Activated T-helper 1 cell treated with anti-CD3 and anti-CD28 coated beads, Interleukin-12 subunit alpha, Interleukin-12 subunit beta, Interleukin-2, Interleukin-4 antibody, amounts not matched to agents 30 ng/mL and 10 ng/mL and 1 ng/mL, durations not matched to agents 14 hours and 24 hours and 36 hours (primary cell): Measurements from ENCODE around the gene TBL1X. TPM values are rescaled to one million over a fixed set of nuclear protein-coding genes. Genes with fewer than 3 reads are reported as not detected.

Experiments used
- DNase-seq: peaks from one replicate; pipeline ENCODE4 v3.0.0; 2021; ENCODE audit warnings: low spot score
- H3K27ac Mint-ChIP-seq: one replicate; pipeline ENCODE4 v1.8.0; 2021; ENCODE audit warnings: mild to moderate bottlenecking, mixed read lengths
- H3K27me3 Mint-ChIP-seq: one replicate; pipeline ENCODE4 v1.8.0; 2022; ENCODE audit warnings: mild to moderate bottlenecking, moderate library complexity, mixed read lengths; ENCODE audit not compliant: insufficient read depth
- H3K36me3 Mint-ChIP-seq: one replicate; pipeline ENCODE4 v1.8.0; 2021; ENCODE audit warnings: low read depth, mixed read lengths
- H3K4me1 Mint-ChIP-seq: one replicate; pipeline ENCODE4 v1.8.0; 2021; ENCODE audit warnings: low read depth, mixed read lengths
- H3K4me3 Mint-ChIP-seq: one replicate; pipeline ENCODE4 v1.8.0; 2021; ENCODE audit warnings: mild to moderate bottlenecking, moderate library complexity, mixed read lengths
- H3K9me3 Mint-ChIP-seq: one replicate; pipeline ENCODE4 v1.8.0; 2021; ENCODE audit warnings: mixed read lengths
- intact Hi-C: fragments of 100-400 bp; cut with micrococcal nuclease; formaldehyde crosslinking; loops from one replicate; pipeline ENCODE4 v1.15.1; 2024
- total RNA-seq: library from RNA; stranded (reverse); gene quantifications from 2 replicates; pipeline ENCODE4 v1.2.3, GENCODE V29; 2022

Gene TBL1X
- total RNA-seq, 1 donor from 2014 or later, result 24.0 TPM

GRCh38 chrX:9593756-9594155 is 128.9 kb downstream of the TBL1X start:
- Mint-ChIP-seq H3K36me3 (peaks cover 10% of the 10 kb centered on the region), H3K27ac (no peak overlapping the region), H3K27me3 (no peaks in the 10 kb centered on the region), H3K9me3 (peaks cover 9% of the 10 kb centered on the region), H3K4me1 (no peaks in the 10 kb centered on the region), H3K4me3 (no peak overlapping the region)
- intact Hi-C loops, result no loop called here
- no peak for DNase-seq

GRCh38 chrX:9595174-9595573 is 130.3 kb downstream of the TBL1X start:
- Mint-ChIP-seq H3K4me1 (no peaks in the 10 kb centered on the region), H3K27me3 (no peaks in the 10 kb centered on the region), H3K9me3 (peaks cover 9% of the 10 kb centered on the region), H3K4me3 (no peak overlapping the region), H3K36me3 (peaks cover 10% of the 10 kb centered on the region), H3K27ac (no peak overlapping the region)
- intact Hi-C loops, result no loop called here
- no peak for DNase-seq

- Mint-ChIP-seq H3K4me3 (no peak overlapping the region), H3K4me1 (no peaks in the 10 kb centered on the region), H3K9me3 (peaks cover 9% of the 10 kb centered on the region), H3K27ac (no peak overlapping the region), H3K27me3 (no peaks in the 10 kb centered on the region), H3K36me3 (peaks cover 10% of the 10 kb centered on the region)
- no peak for DNase-seq
- intact Hi-C loops, result no loop called here
Observed at GRCh38 chrX:9596837-9597236, 132.0 kb downstream of the TBL1X start.

- DNase-seq, result no peak
- peaks cover 4% of the 10 kb centered on the region for H3K36me3 Mint-ChIP-seq
- H3K9me3 Mint-ChIP-seq, result peaks cover 3% of the 10 kb centered on the region
- H3K27me3 Mint-ChIP-seq, result no peaks in the 10 kb centered on the region
- no peaks in the 10 kb centered on the region for H3K4me1 Mint-ChIP-seq
- no peak overlapping the region for H3K27ac Mint-ChIP-seq
- intact Hi-C loops, result no loop called here
- no peak overlapping the region for H3K4me3 Mint-ChIP-seq
Observed at GRCh38 chrX:9597361-9598035, 132.6 kb downstream of the TBL1X start.

GRCh38 chrX:9598344-9598743 is 133.5 kb downstream of the TBL1X start:
- Mint-ChIP-seq H3K27ac (no peak overlapping the region), H3K27me3 (no peaks in the 10 kb centered on the region), H3K4me3 (no peak overlapping the region), H3K4me1 (no peaks in the 10 kb centered on the region), H3K9me3 (no peaks in the 10 kb centered on the region), H3K36me3 (no peaks in the 10 kb centered on the region)
- intact Hi-C loops, result no loop called here
- DNase-seq, result no peak

GRCh38 chrX:9604111-9604907 is 139.5 kb downstream of the TBL1X start:
- Mint-ChIP-seq H3K36me3 (no peaks in the 10 kb centered on the region), H3K27ac (no peak overlapping the region), H3K4me3 (no peak overlapping the region), H3K27me3 (no peaks in the 10 kb centered on the region), H3K4me1 (no peaks in the 10 kb centered on the region), H3K9me3 (no peaks in the 10 kb centered on the region)
- no peak for DNase-seq
- intact Hi-C loops, result no loop called here

GRCh38 chrX:9604908-9605306 is 140.0 kb downstream of the TBL1X start:
- intact Hi-C loops, result no loop called here
- H3K27ac Mint-ChIP-seq, result no peak overlapping the region
- H3K4me3 Mint-ChIP-seq, result no peak overlapping the region
- H3K27me3 Mint-ChIP-seq, result no peaks in the 10 kb centered on the region
- no peaks in the 10 kb centered on the region for H3K9me3 Mint-ChIP-seq
- no peaks in the 10 kb centered on the region for H3K4me1 Mint-ChIP-seq
- no peaks in the 10 kb centered on the region for H3K36me3 Mint-ChIP-seq
- DNase-seq, result no peak

- H3K36me3 Mint-ChIP-seq, result no peaks in the 10 kb centered on the region
- no peaks in the 10 kb centered on the region for H3K9me3 Mint-ChIP-seq
- intact Hi-C loops, result no loop called here
- H3K27ac Mint-ChIP-seq, result no peak overlapping the region
- H3K4me1 Mint-ChIP-seq, result no peaks in the 10 kb centered on the region
- DNase-seq, result no peak
- H3K4me3 Mint-ChIP-seq, result no peak overlapping the region
- no peaks in the 10 kb centered on the region for H3K27me3 Mint-ChIP-seq
Observed at GRCh38 chrX:9605484-9605883, 140.6 kb downstream of the TBL1X start.

- intact Hi-C loops, result no loop called here
- H3K9me3 Mint-ChIP-seq, result no peaks in the 10 kb centered on the region
- H3K27me3 Mint-ChIP-seq, result no peaks in the 10 kb centered on the region
- no peak for DNase-seq
- no peak overlapping the region for H3K4me3 Mint-ChIP-seq
- no peaks in the 10 kb centered on the region for H3K4me1 Mint-ChIP-seq
- H3K36me3 Mint-ChIP-seq, result no peaks in the 10 kb centered on the region
- H3K27ac Mint-ChIP-seq, result no peak overlapping the region
Observed at GRCh38 chrX:9606971-9607370, 142.1 kb downstream of the TBL1X start.

- H3K4me1 Mint-ChIP-seq, result no peaks in the 10 kb centered on the region
- H3K27me3 Mint-ChIP-seq, result no peaks in the 10 kb centered on the region
- H3K4me3 Mint-ChIP-seq, result no peak overlapping the region
- H3K27ac Mint-ChIP-seq, result no peak overlapping the region
- intact Hi-C loops, result no loop called here
- H3K36me3 Mint-ChIP-seq, result no peaks in the 10 kb centered on the region
- DNase-seq, result no peak
- no peaks in the 10 kb centered on the region for H3K9me3 Mint-ChIP-seq
Observed at GRCh38 chrX:9609499-9609898, 144.6 kb downstream of the TBL1X start.

GRCh38 chrX:9609987-9610386 is 145.1 kb downstream of the TBL1X start:
- no peak for DNase-seq
- intact Hi-C loops, result no loop called here
- H3K27me3 Mint-ChIP-seq, result no peaks in the 10 kb centered on the region
- no peak overlapping the region for H3K27ac Mint-ChIP-seq
- H3K4me3 Mint-ChIP-seq, result no peak overlapping the region
- no peaks in the 10 kb centered on the region for H3K36me3 Mint-ChIP-seq
- H3K4me1 Mint-ChIP-seq, result no peaks in the 10 kb centered on the region
- H3K9me3 Mint-ChIP-seq, result no peaks in the 10 kb centered on the region

GRCh38 chrX:9610771-9611392 is 146.0 kb downstream of the TBL1X start:
- intact Hi-C loops, result no loop called here
- Mint-ChIP-seq H3K4me1 (no peaks in the 10 kb centered on the region), H3K4me3 (no peak overlapping the region), H3K27me3 (no peaks in the 10 kb centered on the region), H3K27ac (no peak overlapping the region), H3K36me3 (no peaks in the 10 kb centered on the region), H3K9me3 (no peaks in the 10 kb centered on the region)
- no peak for DNase-seq

GRCh38 chrX:9611436-9612145 is 146.7 kb downstream of the TBL1X start:
- Mint-ChIP-seq H3K36me3 (no peaks in the 10 kb centered on the region), H3K4me1 (no peaks in the 10 kb centered on the region), H3K9me3 (no peaks in the 10 kb centered on the region), H3K27ac (no peak overlapping the region), H3K27me3 (no peaks in the 10 kb centered on the region), H3K4me3 (no peak overlapping the region)
- no peak for DNase-seq
- intact Hi-C loops, result no loop called here
